AG10803 (cell line): ENCODE measurements around the gene LIMD2.
A peak's percentile ranks its signal among the peaks of the same experiment; 100 is the strongest.
"Not testable (repeated sequence)": the region's sequence is repeated elsewhere in the genome, so short reads cannot be mapped to it uniquely, and the experiment has no call there.

Source experiments
- DNase-seq: peaks from one replicate; pipeline ENCODE4 v3.0.0; 2010; ENCODE audit warnings: low read depth
- H3K4me3 ChIP-seq: 2 replicates; pipeline ENCODE4 v1.5.1; 2011; ENCODE audit warnings: mild to moderate bottlenecking, low read length, control low read depth
- CTCF ChIP-seq: conservative IDR thresholded peaks from 2 replicates; pipeline ENCODE4 v1.5.1; 2011; ENCODE audit warnings: mild to moderate bottlenecking, low read length, control low read depth, inconsistent platforms

LIMD2 gene

GRCh38 chr17:63699638-63700527 is at the start of gene LIMD2:
TSS of gene LIMD2 (minus strand) at chr17:63700125. CDS start at chr17:63699298, 827 bp downstream.
- peak within 1 kb of the TSS; percentile 52 for H3K4me3 ChIP-seq
- DNase-seq: peak; percentile 20
- no peak for TF ChIP-seq CTCF

GRCh38 chr17:63741408-63742173 is 41.7 kb upstream of the LIMD2 start, which contains the start of gene STRADA:
TSS of gene STRADA (minus strand) at chr17:63741799. CDS start at chr17:63728369, 13,430 bp downstream.
- DNase-seq: peak; percentile 94

GRCh38 chr17:63741143-63741407 is 41.1 kb upstream of the LIMD2 start:
- TF ChIP-seq CTCF: no peak
- no peak for DNase-seq
- H3K4me3 ChIP-seq: peak overlapping the region; percentile 88

More at GRCh38 chr17:63741408-63742173, 41.7 kb upstream of the LIMD2 start, which contains the start of gene STRADA:
- H3K4me3 ChIP-seq: peak within 1 kb of the TSS; percentile 88
- no peak for TF ChIP-seq CTCF

- peak overlapping the region; percentile 88 for H3K4me3 ChIP-seq
- peak; percentile 13 for DNase-seq
- no peak for TF ChIP-seq CTCF
Observed at GRCh38 chr17:63740464-63741142, 40.7 kb upstream of the LIMD2 start.

- no peak for TF ChIP-seq CTCF
Observed at GRCh38 chr17:63735691-63736090, 35.8 kb upstream of the LIMD2 start.

GRCh38 chr17:63722403-63722802 is 22.5 kb upstream of the LIMD2 start:
- DNase-seq: no peak
- TF ChIP-seq CTCF: no peak
- H3K4me3 ChIP-seq: no peak overlapping the region

More at GRCh38 chr17:63735691-63736090, 35.8 kb upstream of the LIMD2 start:
- DNase-seq: no peak
- H3K4me3 ChIP-seq: no peak overlapping the region

GRCh38 chr17:63720194-63720593 is 20.3 kb upstream of the LIMD2 start:
- H3K4me3 ChIP-seq, DNase-seq: not testable (repeated sequence)
